ENCODE results near the gene LMAN1L.

DNA sequence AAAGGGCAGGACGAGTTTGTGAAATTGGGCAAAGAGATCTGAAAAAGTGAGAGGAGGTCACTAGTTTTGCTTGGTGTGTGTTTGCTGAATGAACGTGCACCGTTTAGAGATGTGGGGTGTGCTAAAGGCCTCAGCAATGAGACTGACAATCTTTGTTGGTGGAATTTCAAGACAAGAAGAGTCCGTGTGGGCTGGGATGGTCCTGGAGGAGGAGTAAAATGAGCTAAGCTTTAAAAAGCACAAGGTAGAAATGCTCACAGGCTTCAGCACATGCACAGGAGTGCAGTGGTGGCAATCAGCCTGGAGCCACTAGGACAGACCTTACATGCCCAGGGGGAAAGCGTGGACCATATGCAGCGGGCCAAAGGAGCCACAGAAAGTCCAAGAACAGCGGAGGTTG is 12.3 kb downstream of the LMAN1L start:
- TF ChIP-seq, protein P1, sequence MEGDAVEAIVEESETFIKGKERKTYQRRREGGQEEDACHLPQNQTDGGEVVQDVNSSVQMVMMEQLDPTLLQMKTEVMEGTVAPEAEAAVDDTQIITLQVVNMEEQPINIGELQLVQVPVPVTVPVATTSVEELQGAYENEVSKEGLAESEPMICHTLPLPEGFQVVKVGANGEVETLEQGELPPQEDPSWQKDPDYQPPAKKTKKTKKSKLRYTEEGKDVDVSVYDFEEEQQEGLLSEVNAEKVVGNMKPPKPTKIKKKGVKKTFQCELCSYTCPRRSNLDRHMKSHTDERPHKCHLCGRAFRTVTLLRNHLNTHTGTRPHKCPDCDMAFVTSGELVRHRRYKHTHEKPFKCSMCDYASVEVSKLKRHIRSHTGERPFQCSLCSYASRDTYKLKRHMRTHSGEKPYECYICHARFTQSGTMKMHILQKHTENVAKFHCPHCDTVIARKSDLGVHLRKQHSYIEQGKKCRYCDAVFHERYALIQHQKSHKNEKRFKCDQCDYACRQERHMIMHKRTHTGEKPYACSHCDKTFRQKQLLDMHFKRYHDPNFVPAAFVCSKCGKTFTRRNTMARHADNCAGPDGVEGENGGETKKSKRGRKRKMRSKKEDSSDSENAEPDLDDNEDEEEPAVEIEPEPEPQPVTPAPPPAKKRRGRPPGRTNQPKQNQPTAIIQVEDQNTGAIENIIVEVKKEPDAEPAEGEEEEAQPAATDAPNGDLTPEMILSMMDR (IDR thresholded peaks at IDR 0.05; ENCODE audit: low read depth, low read length, poor library complexity, severe bottlenecking): no peak
- TF ChIP-seq EZH2phosphoT487 (IDR thresholded peaks at IDR 0.05; ENCODE audit: borderline replicate concordance, low read length): no peak

Data from DOHH2 (cell line).